Glutamatergic neuron (in vitro differentiated cells): ENCODE results near the gene SLC7A7. TPM values are rescaled to one million over a fixed set of nuclear protein-coding genes. Genes with fewer than 3 reads are reported as not detected.
A peak's percentile ranks its signal among the peaks of the same experiment; 100 is the strongest.

Source experiments
- DNase-seq: peaks from one replicate; pipeline ENCODE4 v3.0.0; 2022
- H3K27ac Mint-ChIP-seq: one replicate; pipeline ENCODE4 v1.8.0; 2020; ENCODE audit warnings: mild to moderate bottlenecking, mixed read lengths, inconsistent platforms; ENCODE audit not compliant: unreplicated experiment
- H3K27me3 Mint-ChIP-seq: one replicate; pipeline ENCODE4 v1.8.0; 2020; ENCODE audit warnings: mild to moderate bottlenecking, moderate library complexity, mixed read lengths, inconsistent platforms; ENCODE audit not compliant: unreplicated experiment
- H3K36me3 Mint-ChIP-seq: one replicate; pipeline ENCODE4 v1.8.0; 2020; ENCODE audit warnings: mild to moderate bottlenecking, mixed read lengths, inconsistent platforms; ENCODE audit not compliant: unreplicated experiment
- H3K4me1 Mint-ChIP-seq: one replicate; pipeline ENCODE4 v1.8.0; 2020; ENCODE audit warnings: mild to moderate bottlenecking, low read depth, mixed read lengths, inconsistent platforms; ENCODE audit not compliant: unreplicated experiment
- H3K4me3 Mint-ChIP-seq: one replicate; pipeline ENCODE4 v1.8.0; 2020; ENCODE audit warnings: mild to moderate bottlenecking, mixed read lengths, inconsistent platforms; ENCODE audit not compliant: unreplicated experiment
- H3K9me3 Mint-ChIP-seq: one replicate; pipeline ENCODE4 v1.8.0; 2020; ENCODE audit warnings: mild to moderate bottlenecking, moderate library complexity, mixed read lengths, inconsistent platforms; ENCODE audit not compliant: unreplicated experiment
- CTCF ChIP-seq: fragments of 200-600 bp; sonication (generic); IDR thresholded peaks from one replicate; pipeline ENCODE4 v1.5.0; 2021; ENCODE audit not compliant: partially characterized antibody, unreplicated experiment
- total RNA-seq: library from RNA; stranded (reverse); fragmentation: NEBNext Ultra II Directional; extraction: Animal tissue kit (Norgen Biotek cat#: 25700); gene quantifications from one replicate; pipeline ENCODE4 v1.2.1, GENCODE V29; 2021; ENCODE audit not compliant: unreplicated experiment

The SLC7A7 gene
- total RNA-seq, 1 donor from 2014 or later: 1.7 TPM

- no peak overlapping the region for H3K27ac Mint-ChIP-seq
- peaks cover 7% of the 10 kb centered on the region for H3K4me1 Mint-ChIP-seq
- no peak for TF ChIP-seq CTCF
- H3K4me3 Mint-ChIP-seq: no peak overlapping the region
- H3K27me3 Mint-ChIP-seq: no peaks in the 10 kb centered on the region
- no peaks in the 10 kb centered on the region for H3K9me3 Mint-ChIP-seq
- H3K36me3 Mint-ChIP-seq: no peaks in the 10 kb centered on the region
- DNase-seq: no peak
Measured at GRCh38 chr14:22820731-22821130, 5.5 kb upstream of the SLC7A7 start.

- DNase-seq: peak; percentile 35
- H3K4me1 Mint-ChIP-seq: peaks cover 17% of the 10 kb centered on the region
- H3K36me3 Mint-ChIP-seq: no peaks in the 10 kb centered on the region
- TF ChIP-seq CTCF: no peak
- H3K9me3 Mint-ChIP-seq: no peaks in the 10 kb centered on the region
- no peaks in the 10 kb centered on the region for H3K27me3 Mint-ChIP-seq
- H3K27ac Mint-ChIP-seq: no peak overlapping the region
- peak overlapping the region; percentile 52 for H3K4me3 Mint-ChIP-seq
Measured at GRCh38 chr14:22819151-22819988, 4.1 kb upstream of the SLC7A7 start.

- DNase-seq: no peak
- Mint-ChIP-seq H3K4me1 (peaks cover 10% of the 10 kb centered on the region), H3K27me3 (no peaks in the 10 kb centered on the region), H3K27ac (no peak overlapping the region), H3K9me3 (peaks cover 2% of the 10 kb centered on the region), H3K36me3 (no peaks in the 10 kb centered on the region), H3K4me3 (peak overlapping the region; percentile 21)
- no peak for TF ChIP-seq CTCF
Measured at GRCh38 chr14:22814373-22814772, 862 bp downstream of the SLC7A7 start.

GRCh38 chr14:22813145-22813544 lies 2.1 kb downstream of the SLC7A7 start:
- peaks cover 2% of the 10 kb centered on the region for H3K9me3 Mint-ChIP-seq
- no peaks in the 10 kb centered on the region for H3K27me3 Mint-ChIP-seq
- peaks cover 10% of the 10 kb centered on the region for H3K4me1 Mint-ChIP-seq
- TF ChIP-seq CTCF: no peak
- no peak overlapping the region for H3K4me3 Mint-ChIP-seq
- no peak overlapping the region for H3K27ac Mint-ChIP-seq
- no peak for DNase-seq
- H3K36me3 Mint-ChIP-seq: no peaks in the 10 kb centered on the region

GRCh38 chr14:22812744-22813143 lies 2.5 kb downstream of the SLC7A7 start:
- peaks cover 2% of the 10 kb centered on the region for H3K9me3 Mint-ChIP-seq
- DNase-seq: no peak
- no peak for TF ChIP-seq CTCF
- H3K4me3 Mint-ChIP-seq: no peak overlapping the region
- H3K27me3 Mint-ChIP-seq: no peaks in the 10 kb centered on the region
- peaks cover 10% of the 10 kb centered on the region for H3K4me1 Mint-ChIP-seq
- no peak overlapping the region for H3K27ac Mint-ChIP-seq
- no peaks in the 10 kb centered on the region for H3K36me3 Mint-ChIP-seq
